CD4-positive, alpha-beta T cell treated with Interleukin-21 for 1 hour (primary cell): ENCODE measurements around the gene NAALADL2.
"Not testable (repeated sequence)": the region's sequence is repeated elsewhere in the genome, so short reads cannot be mapped to it uniquely, and the experiment has no call there.

Experiments used
- DNase-seq: peaks from one replicate; pipeline ENCODE4 v3.0.0-alpha.2; 2020

Gene NAALADL2

GRCh38 chr3:175149675-175150074 is 290.5 kb downstream of the NAALADL2 start:
- no peak for DNase-seq

- no peak for DNase-seq
These were observed 291.8 kb downstream of the NAALADL2 start for GRCh38 chr3:175150812-175151401.

GRCh38 chr3:175153595-175153994 is 294.5 kb downstream of the NAALADL2 start:
- DNase-seq = no peak

- no peak for DNase-seq
These were observed 296.0 kb downstream of the NAALADL2 start for GRCh38 chr3:175155172-175155571.

- DNase-seq = no peak
These were observed 300.1 kb downstream of the NAALADL2 start for GRCh38 chr3:175159202-175159601.

GRCh38 chr3:175161291-175161690 is 302.2 kb downstream of the NAALADL2 start:
- DNase-seq = no peak

- no peak for DNase-seq
These were observed 304.6 kb downstream of the NAALADL2 start for GRCh38 chr3:175163686-175164085.

- DNase-seq = not testable (repeated sequence)
These were observed 314.0 kb downstream of the NAALADL2 start for GRCh38 chr3:175173117-175173516.

- DNase-seq = no peak
These were observed 317.4 kb downstream of the NAALADL2 start for GRCh38 chr3:175176556-175176955.

- DNase-seq = no peak
These were observed 319.9 kb downstream of the NAALADL2 start for GRCh38 chr3:175179055-175179454.

GRCh38 chr3:175184392-175184791 is 325.3 kb downstream of the NAALADL2 start:
- no peak for DNase-seq

GRCh38 chr3:175185903-175186302 is 326.8 kb downstream of the NAALADL2 start:
- no peak for DNase-seq

GRCh38 chr3:175186511-175186910 is 327.4 kb downstream of the NAALADL2 start:
- no peak for DNase-seq

GRCh38 chr3:175187586-175187985 is 328.5 kb downstream of the NAALADL2 start:
- DNase-seq = no peak

- DNase-seq = no peak
These were observed 333.4 kb downstream of the NAALADL2 start for GRCh38 chr3:175192536-175192935.

- no peak for DNase-seq
These were observed 334.8 kb downstream of the NAALADL2 start for GRCh38 chr3:175193815-175194518.

- DNase-seq = no peak
These were observed 340.1 kb downstream of the NAALADL2 start for GRCh38 chr3:175198991-175199783.

- DNase-seq = no peak
These were observed 340.8 kb downstream of the NAALADL2 start for GRCh38 chr3:175199961-175200360.

GRCh38 chr3:175200391-175201095 is 341.4 kb downstream of the NAALADL2 start:
- DNase-seq = no peak

GRCh38 chr3:175207361-175207760 is 348.2 kb downstream of the NAALADL2 start:
- DNase-seq = no peak

- DNase-seq = no peak
These were observed 349.2 kb downstream of the NAALADL2 start for GRCh38 chr3:175208326-175208725.

- no peak for DNase-seq
These were observed 352.3 kb downstream of the NAALADL2 start for GRCh38 chr3:175211466-175211865.

GRCh38 chr3:175212896-175213295 is 353.8 kb downstream of the NAALADL2 start:
- DNase-seq = no peak
